ENCODE measurements around the gene EIF4B.

Gene EIF4B

DNA sequence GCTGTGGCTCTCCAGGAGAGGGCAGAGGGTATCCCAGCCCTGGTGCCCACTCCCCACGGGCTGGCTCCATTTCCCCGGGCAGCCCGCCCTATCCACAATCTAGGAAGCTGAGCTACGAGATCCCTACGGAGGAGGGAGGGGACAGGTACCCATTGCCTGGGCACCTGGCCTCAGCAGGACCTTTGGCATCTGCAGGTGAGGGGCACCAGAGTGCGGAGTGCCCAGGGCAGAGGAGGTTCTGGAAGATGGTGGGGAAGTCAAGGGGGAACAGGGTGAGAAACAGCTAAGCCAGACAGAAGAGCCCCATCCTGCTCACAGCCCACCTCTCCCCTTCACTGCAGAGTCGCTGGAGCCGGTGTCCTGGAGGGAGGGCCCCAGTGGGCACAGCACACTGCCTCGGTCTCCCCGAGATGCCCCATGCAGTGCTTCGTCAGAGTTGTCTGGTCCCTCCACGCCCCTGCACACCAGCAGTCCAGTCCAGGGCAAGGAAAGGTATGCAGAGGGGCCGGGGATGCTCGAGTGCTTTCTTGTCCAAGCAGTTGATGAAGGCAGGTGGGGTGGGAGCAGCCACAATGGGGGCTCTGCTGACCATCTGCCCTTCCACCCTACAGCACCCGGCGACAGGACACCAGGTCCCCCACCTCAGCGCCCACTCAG, 53.9 kb downstream of the EIF4B start:
- no peak for DNase-seq

DNA sequence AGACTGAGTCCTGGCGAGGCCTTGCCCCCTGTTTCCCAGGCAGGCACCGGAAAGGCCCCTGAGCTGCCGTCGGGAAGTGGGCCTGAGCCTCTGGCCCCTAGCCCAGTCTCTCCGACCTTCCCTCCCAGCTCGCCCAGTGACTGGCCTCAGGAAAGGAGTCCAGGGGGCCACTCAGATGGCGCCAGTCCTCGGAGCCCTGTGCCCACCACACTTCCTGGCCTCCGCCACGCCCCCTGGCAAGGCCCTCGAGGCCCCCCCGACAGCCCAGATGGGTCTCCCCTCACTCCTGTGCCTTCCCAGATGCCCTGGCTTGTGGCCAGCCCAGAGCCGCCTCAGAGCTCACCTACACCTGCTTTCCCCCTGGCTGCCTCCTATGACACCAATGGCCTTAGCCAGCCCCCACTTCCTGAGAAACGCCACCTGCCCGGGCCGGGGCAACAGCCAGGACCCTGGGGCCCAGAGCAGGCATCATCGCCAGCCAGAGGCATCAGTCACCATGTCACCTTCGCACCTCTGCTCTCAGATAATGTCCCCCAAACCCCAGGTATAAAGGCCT, 54.5 kb downstream of the EIF4B start:
- no peak for DNase-seq

DNA sequence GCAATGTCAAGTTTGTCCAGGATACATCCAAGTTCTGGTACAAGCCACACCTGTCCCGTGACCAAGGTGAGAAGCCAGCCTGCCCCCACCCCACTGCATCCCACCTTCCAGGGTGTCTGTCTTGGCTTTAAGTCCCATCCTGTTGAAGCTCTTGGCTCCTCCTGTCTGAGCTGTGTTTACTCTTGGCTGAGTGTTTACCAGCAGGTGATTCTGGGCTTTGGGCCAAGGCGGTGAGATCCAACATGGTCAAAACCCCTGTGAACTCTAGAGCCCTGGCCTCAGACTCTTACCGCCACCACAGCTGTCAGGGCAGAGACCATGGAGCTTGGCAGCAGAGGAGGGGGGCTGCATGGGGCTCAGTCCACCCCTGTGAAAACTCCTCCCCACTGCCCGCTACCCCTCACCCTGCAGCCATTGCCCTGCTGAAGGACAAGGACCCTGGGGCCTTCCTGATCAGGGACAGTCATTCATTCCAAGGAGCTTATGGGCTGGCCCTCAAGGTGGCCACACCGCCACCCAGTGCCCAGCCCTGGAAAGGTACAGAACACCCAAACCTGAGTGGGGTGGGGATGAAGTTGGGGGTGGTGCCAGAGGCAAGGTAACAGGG, 55.3 kb downstream of the EIF4B start:
- no peak for DNase-seq

DNA sequence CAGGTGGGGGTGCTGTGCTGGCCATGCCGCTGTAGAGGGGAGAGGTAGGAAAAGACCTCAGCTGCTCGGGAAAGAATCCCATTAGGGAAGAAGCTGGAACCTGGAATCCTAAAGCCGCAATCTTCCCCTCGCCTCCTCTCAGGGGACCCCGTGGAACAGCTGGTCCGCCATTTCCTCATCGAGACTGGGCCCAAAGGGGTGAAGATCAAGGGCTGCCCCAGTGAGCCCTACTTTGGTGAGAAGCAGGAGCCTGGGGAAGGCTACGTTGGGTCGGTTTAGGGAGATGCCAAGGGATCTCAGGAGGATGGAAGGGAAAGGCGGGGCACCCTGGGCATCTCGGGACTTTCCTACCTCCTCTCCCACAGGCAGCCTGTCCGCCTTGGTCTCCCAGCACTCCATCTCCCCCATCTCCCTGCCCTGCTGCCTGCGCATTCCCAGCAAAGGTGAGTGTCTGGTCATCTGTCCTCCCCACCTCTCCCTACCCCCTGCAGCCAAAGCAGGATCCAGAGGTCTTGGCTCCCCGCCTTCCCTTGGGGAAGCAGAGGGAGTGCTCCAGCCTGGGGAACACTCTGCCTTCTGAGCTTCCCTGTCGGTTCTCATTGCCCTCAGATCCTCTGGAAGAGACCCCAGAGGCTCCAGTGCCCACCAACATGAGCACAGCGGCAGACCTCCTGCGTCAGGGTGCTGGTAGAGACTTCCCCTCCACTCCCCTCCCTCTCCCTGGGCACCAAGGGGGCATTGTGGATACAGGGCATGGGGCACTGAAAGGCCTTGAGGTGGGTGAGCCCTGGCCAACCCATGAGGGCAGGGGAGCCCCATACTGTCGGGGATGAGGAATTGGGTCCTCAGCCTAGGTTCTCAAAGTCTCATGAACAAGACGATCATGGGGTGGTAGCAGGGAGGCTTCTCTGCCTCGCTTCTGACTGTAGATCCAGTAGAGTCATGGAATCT, 56.0 kb downstream of the EIF4B start:
- no peak for DNase-seq

DNA sequence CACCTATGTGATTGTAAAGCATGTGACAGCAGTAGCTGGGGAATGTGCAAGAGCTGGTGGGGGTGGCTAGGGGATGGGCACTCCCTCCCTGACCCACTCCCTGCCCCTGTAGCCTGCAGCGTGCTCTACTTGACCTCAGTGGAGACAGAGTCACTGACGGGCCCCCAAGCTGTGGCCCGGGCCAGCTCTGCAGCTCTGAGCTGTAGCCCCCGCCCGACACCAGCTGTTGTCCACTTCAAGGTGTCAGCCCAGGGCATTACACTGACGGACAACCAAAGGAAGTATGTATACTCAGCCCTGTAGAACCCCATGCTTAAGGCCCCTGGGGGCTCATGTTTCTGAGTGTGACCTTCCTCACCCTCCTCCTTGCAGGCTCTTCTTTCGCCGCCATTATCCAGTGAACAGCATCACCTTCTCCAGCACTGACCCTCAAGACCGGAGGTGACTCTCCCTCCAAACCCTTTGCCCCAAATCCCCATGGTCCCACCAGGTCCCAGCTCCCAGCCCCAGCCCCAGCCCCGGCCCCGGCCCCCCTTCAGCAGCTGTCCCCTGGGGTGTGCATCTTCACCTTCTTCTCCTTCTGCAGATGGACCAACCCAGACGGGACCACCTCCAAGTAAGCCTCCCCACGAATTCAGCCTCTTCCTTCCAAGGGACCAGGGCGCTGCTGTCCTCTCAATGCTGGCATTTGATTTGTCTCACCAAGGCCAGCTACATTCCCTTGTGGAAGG, 56.9 kb downstream of the EIF4B start:
- no peak for DNase-seq

DNA sequence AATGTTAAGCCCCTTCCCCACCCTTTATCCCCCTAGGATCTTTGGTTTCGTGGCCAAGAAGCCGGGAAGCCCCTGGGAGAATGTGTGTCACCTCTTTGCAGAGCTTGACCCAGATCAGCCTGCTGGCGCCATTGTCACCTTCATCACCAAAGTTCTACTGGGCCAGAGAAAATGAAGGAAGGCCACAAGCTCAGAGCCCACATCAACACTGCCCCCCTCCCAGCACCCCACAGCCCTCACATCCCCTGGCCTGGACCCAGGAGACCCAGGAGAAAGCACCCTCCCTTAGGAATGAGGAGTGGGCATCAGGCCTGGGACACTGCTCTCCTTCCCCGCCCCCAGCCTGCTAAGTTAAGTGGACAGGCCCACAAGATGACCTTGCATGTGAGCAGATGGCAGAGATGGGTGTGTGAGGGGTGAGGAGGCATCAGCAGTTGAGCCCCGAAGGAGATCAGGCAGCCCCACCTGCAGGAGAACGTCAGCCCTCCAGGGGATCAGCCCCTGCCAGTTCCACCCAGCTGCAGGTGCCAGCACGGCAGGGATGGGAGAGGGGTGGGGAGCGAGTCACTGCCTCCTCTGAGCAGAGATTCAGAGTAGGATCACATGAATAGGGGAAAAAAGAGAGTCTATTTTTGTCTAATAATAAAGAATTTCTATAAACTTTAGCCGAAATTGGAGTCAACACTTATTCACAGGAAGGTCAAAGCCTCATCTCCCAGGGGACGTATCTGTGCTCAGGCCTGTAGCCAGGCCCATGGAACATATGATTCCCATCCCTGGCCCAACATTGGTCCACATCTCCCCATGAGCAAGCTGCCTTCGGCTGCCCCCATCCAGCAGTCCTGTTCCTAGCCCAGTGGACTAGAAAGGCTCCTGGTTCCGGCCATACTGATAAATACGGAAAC, 57.7 kb downstream of the EIF4B start:
- DNase-seq, result no peak

DNA sequence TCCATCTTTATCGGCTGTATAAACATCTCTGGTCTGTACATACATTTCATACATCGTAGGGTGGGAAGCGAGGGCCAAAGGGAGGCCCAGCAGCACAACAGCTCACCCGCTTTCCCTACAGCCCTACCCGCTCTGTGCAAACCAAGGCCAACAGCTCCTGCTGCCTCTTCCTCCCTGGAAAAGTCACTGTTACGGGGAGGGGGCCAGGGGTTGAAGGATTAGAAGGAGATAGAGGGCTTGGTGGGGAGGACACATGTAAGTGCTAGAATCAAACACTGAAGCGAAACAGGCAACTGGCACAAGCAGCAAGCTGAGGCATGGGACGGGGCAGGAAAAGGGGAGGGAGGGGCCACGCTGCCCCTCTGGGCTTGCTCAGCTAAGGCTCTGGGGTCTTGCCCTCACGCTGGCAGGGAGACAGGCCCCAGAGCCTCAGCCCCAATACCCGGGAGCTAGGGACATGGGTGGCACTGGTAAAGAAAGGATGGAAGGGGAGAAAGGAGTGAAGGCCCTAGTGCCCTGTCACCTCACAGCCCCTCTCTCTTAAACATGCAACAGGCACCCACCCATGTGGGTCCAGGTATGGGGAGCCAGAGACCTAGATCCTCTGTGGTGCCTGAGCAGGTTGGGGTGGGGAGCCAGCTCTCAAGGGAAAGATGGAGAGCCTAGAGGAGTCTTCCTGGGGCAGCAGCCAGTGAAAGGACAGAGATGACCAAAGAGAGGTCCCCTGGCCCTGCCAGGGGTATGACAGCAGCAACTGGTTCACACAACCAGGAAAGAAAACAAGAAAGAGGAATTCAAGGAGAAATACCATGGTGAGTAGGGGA, 58.6 kb downstream of the EIF4B start:
- no peak for DNase-seq

DNA sequence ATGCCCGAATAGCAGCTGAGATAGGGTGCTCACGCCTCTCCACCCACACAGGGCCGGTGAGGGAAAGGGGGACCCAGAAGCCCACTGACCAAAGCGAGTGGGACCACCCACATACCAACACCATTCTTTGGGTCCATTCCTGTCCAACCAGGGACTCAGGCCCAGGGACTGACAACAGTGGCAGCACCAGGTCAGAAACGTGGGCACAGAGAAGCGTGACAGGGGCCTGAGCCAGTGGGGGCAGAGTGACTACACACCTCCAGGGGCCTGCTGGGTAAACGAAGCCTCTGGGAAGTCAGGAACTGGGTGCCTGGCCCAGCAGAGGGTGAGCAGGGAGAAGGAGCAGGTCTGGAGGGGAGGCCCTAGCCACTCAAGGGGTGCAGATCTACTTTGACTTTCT, 59.2 kb downstream of the EIF4B start:
- DNase-seq, result no peak

DNA sequence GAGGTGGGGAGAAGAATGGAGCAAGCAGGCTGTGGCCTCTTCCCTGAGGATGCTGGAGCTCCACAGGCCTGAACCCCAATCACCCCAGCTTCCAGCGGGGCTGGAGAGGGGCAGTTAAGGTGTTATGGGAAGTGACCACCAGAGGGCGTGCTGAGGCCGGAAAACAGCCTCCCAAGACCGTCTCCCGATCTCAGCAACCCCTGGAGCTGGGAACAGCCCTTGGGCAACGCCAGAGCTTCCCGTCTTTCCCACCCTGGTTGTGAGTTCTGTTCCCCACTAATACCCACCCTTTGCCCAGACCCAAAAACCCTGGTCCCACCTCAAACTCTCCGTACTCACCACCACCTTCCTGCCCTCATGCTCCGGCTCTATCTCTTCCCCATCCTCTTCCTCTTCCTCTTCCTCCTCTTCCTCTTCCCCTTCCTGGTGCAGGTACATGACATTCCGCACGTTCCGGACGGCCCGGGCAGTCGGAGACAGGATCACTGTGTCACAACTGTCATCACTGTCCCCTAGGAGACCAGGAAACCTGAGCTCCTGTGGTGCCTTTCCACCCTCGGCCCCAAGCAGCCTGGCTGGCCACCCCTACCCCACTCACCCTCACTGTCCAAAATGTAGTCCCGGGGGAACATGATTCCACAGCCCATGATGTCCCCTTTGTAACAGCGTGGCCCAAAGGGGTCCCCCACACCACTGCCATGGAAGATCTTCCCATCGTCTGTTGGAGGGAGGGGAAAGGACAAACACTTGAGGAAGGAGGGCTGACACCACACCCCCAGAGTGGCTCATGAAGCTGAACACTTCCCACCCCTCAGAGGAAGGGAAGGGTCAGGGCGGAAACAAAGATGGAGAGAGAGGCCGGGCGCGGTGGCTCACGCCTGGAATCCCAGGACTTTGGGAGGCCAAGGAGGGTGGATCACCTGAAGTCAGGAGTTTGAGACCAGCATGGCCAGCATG, 60.0 kb downstream of the EIF4B start:
- peak; percentile 75 for DNase-seq

DNA sequence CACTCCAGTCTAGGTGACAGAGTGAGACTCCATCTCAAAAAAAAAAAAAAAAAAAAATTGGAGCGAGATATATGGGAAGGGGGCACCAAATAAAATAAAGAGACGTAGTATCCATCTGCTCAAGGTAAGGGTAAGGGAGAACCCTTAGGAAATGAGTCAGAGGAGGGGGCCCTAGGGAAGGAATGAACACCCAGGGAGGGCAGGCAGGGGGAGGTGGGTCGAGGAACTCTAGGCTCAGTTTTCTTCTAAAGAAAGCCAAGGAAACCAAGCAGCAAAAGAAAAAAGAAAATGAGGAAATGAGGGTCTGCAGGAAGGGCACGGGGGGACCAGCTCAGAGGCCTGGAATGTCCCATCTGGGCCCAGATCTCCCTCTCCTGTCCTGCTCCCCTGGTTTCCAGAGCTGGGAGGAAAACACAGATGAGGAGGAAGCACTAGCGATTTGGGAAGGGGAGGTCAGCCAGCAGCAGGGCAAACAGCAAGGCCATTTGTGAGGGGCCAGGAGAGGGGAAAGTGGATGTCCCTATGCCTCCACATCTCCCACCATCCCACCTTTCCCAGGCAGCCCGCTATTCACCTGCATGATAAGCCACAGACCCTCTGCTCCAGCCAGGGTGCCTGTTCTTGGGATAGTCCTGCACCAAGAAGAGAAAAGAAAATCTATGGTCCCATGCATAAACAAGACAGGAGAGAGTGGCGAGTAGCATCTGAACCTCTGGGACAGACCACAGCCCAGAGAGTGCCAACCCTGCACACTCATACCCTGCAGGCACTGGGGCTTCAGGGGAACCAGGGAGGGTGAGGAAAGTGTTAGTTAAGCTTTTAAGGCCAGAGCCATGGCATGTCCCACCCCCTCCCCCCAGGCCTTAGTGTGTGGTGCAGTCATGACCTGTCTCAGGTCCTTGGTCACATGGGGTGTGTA, 61.1 kb downstream of the EIF4B start:
- DNase-seq, result no peak

DNA sequence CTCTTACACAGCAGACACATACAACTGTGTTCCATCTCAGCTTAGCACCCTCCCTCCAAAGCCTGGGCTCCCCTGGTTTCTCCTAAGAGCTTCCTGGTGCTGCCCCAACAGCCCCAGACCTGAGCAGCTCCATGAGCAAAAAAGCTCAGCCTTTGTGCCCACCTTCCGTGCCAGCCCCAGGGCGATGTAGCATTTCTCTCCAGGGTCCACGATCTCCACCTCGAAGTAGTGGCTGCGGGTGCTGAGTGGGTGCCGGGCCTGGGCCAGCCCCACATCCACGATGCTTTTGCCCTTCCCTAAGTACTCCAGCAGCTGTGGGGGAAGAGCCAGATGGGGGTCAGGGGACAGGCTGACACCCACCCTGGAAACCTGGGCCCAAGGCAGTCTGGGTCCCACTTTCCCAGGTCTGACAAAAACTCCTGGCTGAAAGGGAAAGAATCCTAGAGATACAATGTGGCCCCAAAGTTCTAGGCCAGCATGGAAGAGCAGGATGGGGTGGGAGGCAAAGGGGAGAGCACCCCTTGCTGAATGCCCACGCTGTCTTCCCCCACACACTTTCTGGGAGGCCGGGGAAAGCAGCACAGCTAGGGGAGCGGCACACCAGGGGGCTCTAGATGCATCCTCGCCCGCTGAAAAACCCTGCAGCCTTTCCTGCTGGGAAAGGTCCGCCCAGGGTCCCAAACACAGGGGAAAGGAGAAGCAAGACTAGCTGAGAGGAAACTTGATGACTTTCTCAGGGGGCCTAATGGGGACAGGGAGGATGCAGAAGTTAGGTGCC, 61.9 kb downstream of the EIF4B start:
- no peak for DNase-seq

DNA sequence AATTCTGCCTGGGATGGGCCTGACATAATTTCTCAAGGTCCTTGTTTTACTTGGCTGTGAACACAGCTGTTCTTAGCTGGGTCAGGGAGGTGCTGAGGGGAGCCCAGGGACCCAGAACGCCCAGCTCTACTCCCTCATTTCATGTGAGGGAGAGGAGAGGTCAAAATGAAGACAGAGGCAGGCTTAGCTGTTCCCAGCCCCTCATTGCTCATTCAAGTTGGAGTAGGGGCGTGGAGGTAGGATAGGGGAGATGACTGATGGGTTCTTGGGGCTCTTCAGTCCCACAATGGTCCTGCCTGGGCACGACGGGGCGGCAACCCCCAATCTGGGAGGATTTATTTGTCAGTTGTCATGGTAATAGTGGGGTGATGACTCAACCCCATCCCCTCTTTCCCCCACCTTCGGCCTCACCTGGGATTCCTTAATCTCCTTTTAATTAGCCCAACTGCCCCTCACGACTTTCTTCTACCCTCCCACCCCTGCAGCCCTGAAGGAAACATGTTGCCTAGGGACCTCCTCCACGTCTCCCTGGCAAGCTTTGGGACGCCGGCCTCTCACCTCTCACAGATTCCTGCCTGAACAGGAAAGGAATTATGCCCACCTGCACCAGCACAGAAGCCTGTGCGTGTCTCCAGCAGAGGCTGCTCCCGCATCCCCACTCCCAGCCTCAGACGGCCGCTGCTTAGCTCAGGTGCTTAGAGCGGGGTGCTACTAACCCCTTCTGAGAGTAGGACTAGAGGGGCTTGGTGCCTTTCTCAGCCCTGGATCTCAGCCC, 62.7 kb downstream of the EIF4B start:
- no peak for DNase-seq

DNA sequence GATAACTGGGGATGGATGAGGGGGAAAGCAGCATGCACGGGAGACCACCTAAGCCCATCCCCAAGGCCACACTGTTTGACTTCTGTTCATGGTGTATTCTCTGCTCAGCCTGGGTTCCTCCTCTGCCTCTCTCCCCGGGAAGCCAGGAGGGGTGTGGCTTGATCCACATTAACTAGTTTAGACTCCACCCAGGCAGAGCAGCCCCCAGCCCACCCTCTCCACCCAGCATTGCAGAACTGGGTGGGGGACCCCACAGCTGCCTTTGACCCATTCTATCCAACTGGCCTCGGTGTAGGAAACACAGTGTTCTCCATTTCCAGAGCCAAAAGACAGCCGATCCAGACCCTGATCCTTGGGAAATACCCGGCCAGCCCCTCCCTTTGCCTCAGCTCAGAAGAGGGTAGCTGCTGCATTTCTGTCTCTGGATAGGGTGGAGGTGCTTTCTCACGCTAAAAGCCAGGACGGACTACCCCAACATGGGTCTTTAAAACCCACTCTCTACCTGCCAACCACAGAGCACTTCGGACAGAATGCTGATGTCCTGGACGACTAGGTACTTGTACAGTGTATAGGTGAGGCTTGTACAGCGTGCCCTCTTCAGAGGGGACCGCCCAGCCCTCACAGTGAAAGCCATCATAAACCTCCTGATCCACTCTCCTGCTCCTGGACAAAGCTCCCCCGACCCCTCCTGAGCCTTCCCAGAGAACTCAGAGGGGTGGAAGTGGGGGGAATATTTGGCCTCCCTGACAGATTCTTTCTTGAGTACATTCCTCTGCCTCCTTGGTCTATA, 63.6 kb downstream of the EIF4B start:
- no peak for DNase-seq

DNA sequence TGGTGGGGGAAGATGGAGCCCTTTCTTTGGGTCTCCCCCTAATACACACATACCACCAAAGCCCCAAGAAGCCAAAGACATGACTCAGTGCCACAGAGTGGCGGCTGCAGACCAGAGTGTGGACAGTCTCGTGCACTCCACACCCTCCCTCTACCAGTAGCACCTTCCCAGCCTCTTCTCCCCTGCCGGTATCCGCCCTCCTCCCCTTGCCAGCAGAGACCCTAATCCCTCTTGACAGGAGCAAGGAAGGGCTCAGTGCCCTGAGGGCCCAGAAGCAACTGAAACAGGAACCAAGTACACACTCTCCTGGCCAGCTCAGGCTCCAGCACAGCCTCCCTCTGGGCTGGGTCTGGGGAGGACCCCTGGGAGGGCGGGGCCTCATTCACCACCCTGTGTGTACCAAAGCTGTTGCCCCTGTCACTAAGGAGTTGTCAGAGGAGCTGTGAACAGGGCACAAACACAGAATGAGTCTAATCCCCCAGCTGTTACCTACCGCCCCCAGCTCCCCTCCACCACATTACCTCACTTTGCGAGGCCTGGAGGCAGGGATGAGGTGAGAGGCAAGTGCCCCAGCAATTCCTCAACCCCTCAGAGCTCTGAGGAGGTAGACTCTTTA, 64.7 kb downstream of the EIF4B start:
- no peak for DNase-seq
